ENCODE measurements around the gene TIGD2.

Gene TIGD2

GRCh38 chr4:89105726-89106125 is 5.6 kb upstream of the TIGD2 start:
- Histone ChIP-seq H3K4me1 (no peaks in the 10 kb centered on the region), H3K9me3 (peaks cover 5% of the 10 kb centered on the region), H3K4me3 (no peak overlapping the region), H3K36me3 (replicated peaks) (no peaks in the 10 kb centered on the region), H3K27me3 (ENCODE audit: low read depth) (peaks cover 4% of the 10 kb centered on the region)
- in situ Hi-C loops (cut with MboI; ENCODE audit: low sequenced_read_pairs) = no loop called here
- no peak for DNase-seq (ENCODE audit: low spot score in 2 of 2)

- Histone ChIP-seq H3K9me3 (peaks cover 11% of the 10 kb centered on the region), H3K4me1 (peaks cover 10% of the 10 kb centered on the region), H3K4me3 (no peak overlapping the region), H3K36me3 (replicated peaks) (peaks cover 4% of the 10 kb centered on the region; the same call in 1 of the 2 replicates), H3K27me3 (ENCODE audit: low read depth) (peaks cover 7% of the 10 kb centered on the region)
- in situ Hi-C loops (cut with MboI; ENCODE audit: low sequenced_read_pairs) = no loop called here
- no peak for DNase-seq (ENCODE audit: low spot score in 2 of 2)
Measured at GRCh38 chr4:89108091-89108490, 3.2 kb upstream of the TIGD2 start.

- Histone ChIP-seq H3K4me3 (no peak overlapping the region), H3K9me3 (peaks cover 11% of the 10 kb centered on the region), H3K27me3 (ENCODE audit: low read depth) (peaks cover 7% of the 10 kb centered on the region), H3K36me3 (replicated peaks) (peaks cover 4% of the 10 kb centered on the region; the same call in 1 of the 2 replicates), H3K4me1 (peaks cover 10% of the 10 kb centered on the region)
- in situ Hi-C loops (cut with MboI; ENCODE audit: low sequenced_read_pairs) = no loop called here
- no peak for DNase-seq (ENCODE audit: low spot score in 2 of 2)
Measured at GRCh38 chr4:89109841-89110540, 1.3 kb upstream of the TIGD2 start.

GRCh38 chr4:89110541-89110985 is 770 bp upstream of the TIGD2 start:
- H3K9me3 ChIP-seq = peaks cover 11% of the 10 kb centered on the region
- H3K4me3 ChIP-seq = peak overlapping the region; percentile 66
- H3K27me3 ChIP-seq (ENCODE audit: low read depth) = peaks cover 7% of the 10 kb centered on the region
- peaks cover 6% of the 10 kb centered on the region; the same call in 1 of the 2 replicates for H3K36me3 ChIP-seq (replicated peaks)
- in situ Hi-C loops (cut with MboI; ENCODE audit: low sequenced_read_pairs) = no loop called here
- DNase-seq (ENCODE audit: low spot score in 2 of 2) = no peak
- H3K4me1 ChIP-seq = peaks cover 10% of the 10 kb centered on the region

GRCh38 chr4:89111833-89112563 is 665 bp downstream of the TIGD2 start:
- peaks cover 11% of the 10 kb centered on the region for H3K9me3 ChIP-seq
- peaks cover 10% of the 10 kb centered on the region for H3K4me1 ChIP-seq
- no peak for DNase-seq (ENCODE audit: low spot score in 2 of 2)
- in situ Hi-C loops (cut with MboI; ENCODE audit: low sequenced_read_pairs) = no loop called here
- H3K27me3 ChIP-seq (ENCODE audit: low read depth) = peaks cover 7% of the 10 kb centered on the region
- peak overlapping the region; percentile 66 for H3K4me3 ChIP-seq
- H3K36me3 ChIP-seq (replicated peaks) = peaks cover 6% of the 10 kb centered on the region; the same call in 1 of the 2 replicates

- DNase-seq (ENCODE audit: low spot score in 2 of 2) = no peak
- Histone ChIP-seq H3K27me3 (ENCODE audit: low read depth) (peaks cover 7% of the 10 kb centered on the region), H3K4me3 (no peak overlapping the region), H3K4me1 (peaks cover 10% of the 10 kb centered on the region), H3K9me3 (peaks cover 6% of the 10 kb centered on the region; the same call in 1 of the 2 replicates), H3K36me3 (replicated peaks) (peaks cover 6% of the 10 kb centered on the region; the same call in 1 of the 2 replicates)
- in situ Hi-C loops (cut with MboI; ENCODE audit: low sequenced_read_pairs) = no loop called here
Measured at GRCh38 chr4:89113415-89113814, 2.1 kb downstream of the TIGD2 start.

- Histone ChIP-seq H3K4me3 (no peak overlapping the region), H3K9me3 (peaks cover 6% of the 10 kb centered on the region; the same call in 1 of the 2 replicates), H3K27me3 (ENCODE audit: low read depth) (peaks cover 7% of the 10 kb centered on the region), H3K4me1 (peaks cover 10% of the 10 kb centered on the region), H3K36me3 (replicated peaks) (peaks cover 6% of the 10 kb centered on the region; the same call in 1 of the 2 replicates)
- DNase-seq (ENCODE audit: low spot score in 2 of 2) = no peak
- in situ Hi-C loops (cut with MboI; ENCODE audit: low sequenced_read_pairs) = no loop called here
Measured at GRCh38 chr4:89114100-89114499, 2.8 kb downstream of the TIGD2 start.

- Histone ChIP-seq H3K9me3 (peaks cover 5% of the 10 kb centered on the region; the same call in 1 of the 2 replicates), H3K27me3 (ENCODE audit: low read depth) (no peaks in the 10 kb centered on the region), H3K36me3 (replicated peaks) (peaks cover 6% of the 10 kb centered on the region; the same call in 1 of the 2 replicates), H3K4me3 (no peak overlapping the region), H3K4me1 (peaks cover 6% of the 10 kb centered on the region)
- no peak for DNase-seq (ENCODE audit: low spot score in 2 of 2)
- in situ Hi-C loops (cut with MboI; ENCODE audit: low sequenced_read_pairs) = no loop called here
Measured at GRCh38 chr4:89117115-89117514, 5.8 kb downstream of the TIGD2 start.

GRCh38 chr4:89119166-89119565 is 7.8 kb downstream of the TIGD2 start:
- H3K4me1 ChIP-seq = no peaks in the 10 kb centered on the region
- no peak for DNase-seq (ENCODE audit: low spot score in 2 of 2)
- H3K27me3 ChIP-seq (ENCODE audit: low read depth) = no peaks in the 10 kb centered on the region
- no peaks in the 10 kb centered on the region for H3K9me3 ChIP-seq
- H3K36me3 ChIP-seq (replicated peaks) = 0 out of 2 replicates have a peak, but pooled peaks cover 2% of the 10 kb centered on the region
- H3K4me3 ChIP-seq = no peak overlapping the region
- in situ Hi-C loops (cut with MboI; ENCODE audit: low sequenced_read_pairs) = no loop called here

GRCh38 chr4:89119836-89120235 is 8.5 kb downstream of the TIGD2 start:
- in situ Hi-C loops (cut with MboI; ENCODE audit: low sequenced_read_pairs) = no loop called here
- H3K4me1 ChIP-seq = no peaks in the 10 kb centered on the region
- 0 out of 2 replicates have a peak, but pooled peaks cover 2% of the 10 kb centered on the region for H3K36me3 ChIP-seq (replicated peaks)
- H3K4me3 ChIP-seq = no peak overlapping the region
- H3K27me3 ChIP-seq (ENCODE audit: low read depth) = no peaks in the 10 kb centered on the region
- H3K9me3 ChIP-seq = no peaks in the 10 kb centered on the region
- no peak for DNase-seq (ENCODE audit: low spot score in 2 of 2)

GRCh38 chr4:89121387-89122068 is 10.2 kb downstream of the TIGD2 start:
- Histone ChIP-seq H3K4me3 (no peak overlapping the region), H3K4me1 (peaks cover 5% of the 10 kb centered on the region; the same call in 1 of the 2 replicates), H3K36me3 (replicated peaks) (no peaks in the 10 kb centered on the region), H3K9me3 (no peaks in the 10 kb centered on the region), H3K27me3 (ENCODE audit: low read depth) (no peaks in the 10 kb centered on the region)
- in situ Hi-C loops (cut with MboI; ENCODE audit: low sequenced_read_pairs) = no loop called here
- no peak for DNase-seq (ENCODE audit: low spot score in 2 of 2)

GRCh38 chr4:89123451-89123851 is 12.1 kb downstream of the TIGD2 start:
- no peaks in the 10 kb centered on the region for H3K36me3 ChIP-seq (replicated peaks)
- H3K9me3 ChIP-seq = no peaks in the 10 kb centered on the region
- no peaks in the 10 kb centered on the region for H3K27me3 ChIP-seq (ENCODE audit: low read depth)
- H3K4me1 ChIP-seq = peaks cover 5% of the 10 kb centered on the region; the same call in 1 of the 2 replicates
- no peak overlapping the region for H3K4me3 ChIP-seq
- DNase-seq (ENCODE audit: low spot score in 2 of 2) = no peak
- in situ Hi-C loops (cut with MboI; ENCODE audit: low sequenced_read_pairs) = no loop called here

GRCh38 chr4:89125901-89126782 is 14.8 kb downstream of the TIGD2 start:
- in situ Hi-C loops (cut with MboI; ENCODE audit: low sequenced_read_pairs) = no loop called here
- Histone ChIP-seq H3K27me3 (ENCODE audit: low read depth) (no peaks in the 10 kb centered on the region), H3K4me3 (no peak overlapping the region), H3K36me3 (replicated peaks) (no peaks in the 10 kb centered on the region), H3K4me1 (peaks cover 9% of the 10 kb centered on the region), H3K9me3 (no peaks in the 10 kb centered on the region)
- peak; percentile 25 to 82 for DNase-seq (ENCODE audit: low spot score in 2 of 2)
